HEK293 (cell line): ENCODE measurements around the gene CADPS2.

Experiments used
- BCL11A ChIP-seq: fragments of 450-650 bp; formaldehyde crosslinking; IDR thresholded peaks from 2 replicates; pipeline ENCODE4 v1.5.1; 2016; ENCODE audit warnings: low read depth, missing biosample characterization, missing genetic modification characterization
- HOXD13 ChIP-seq: sonication (generic); formaldehyde crosslinking; IDR thresholded peaks from 2 replicates; pipeline ENCODE4 v1.8.0; 2022; ENCODE audit warnings: missing genetic modification reagents, borderline replicate concordance
- KLF1 ChIP-seq: fragments of 450-650 bp; formaldehyde crosslinking; IDR thresholded peaks from 2 replicates; pipeline ENCODE4 v1.5.1; 2016; ENCODE audit warnings: missing biosample characterization, missing genetic modification characterization
- KLF7 ChIP-seq: fragments of 450-650 bp; formaldehyde crosslinking; IDR thresholded peaks from 2 replicates; pipeline ENCODE4 v1.5.1; 2016; ENCODE audit warnings: missing biosample characterization, missing genetic modification characterization, borderline replicate concordance
- OSR2 ChIP-seq: fragments of 450-650 bp; formaldehyde crosslinking; IDR thresholded peaks from 2 replicates; pipeline ENCODE4 v1.5.1; 2016; ENCODE audit warnings: missing biosample characterization, missing genetic modification characterization
- ZBTB48 ChIP-seq: fragments of 450-650 bp; formaldehyde crosslinking; IDR thresholded peaks from 2 replicates; pipeline ENCODE4 v1.5.1; 2016; ENCODE audit warnings: missing biosample characterization, missing genetic modification characterization
- ZNF202 ChIP-seq: fragments of 450-650 bp; formaldehyde crosslinking; IDR thresholded peaks from 2 replicates; pipeline ENCODE4 v1.5.1; 2016; ENCODE audit warnings: missing biosample characterization, missing genetic modification characterization, borderline replicate concordance
- ZNF211 ChIP-seq: fragments of 450-650 bp; formaldehyde crosslinking; IDR thresholded peaks from 2 replicates; pipeline ENCODE4 v1.5.1; 2016; ENCODE audit warnings: low read depth, missing biosample characterization, missing genetic modification characterization
- ZNF221 ChIP-seq: fragments of 450-650 bp; formaldehyde crosslinking; IDR thresholded peaks from 2 replicates; pipeline ENCODE4 v1.5.1; 2017; ENCODE audit warnings: missing biosample characterization, missing genetic modification characterization, borderline replicate concordance
- ZNF366 ChIP-seq: fragments of 450-650 bp; formaldehyde crosslinking; conservative IDR thresholded peaks from 2 replicates; pipeline ENCODE4 v1.5.1; 2016; ENCODE audit warnings: missing biosample characterization, missing genetic modification characterization
- ZNF391 ChIP-seq: fragments of 450-650 bp; formaldehyde crosslinking; IDR thresholded peaks from 2 replicates; pipeline ENCODE4 v1.5.1; 2016; ENCODE audit warnings: low read depth, missing biosample characterization, missing genetic modification characterization, borderline replicate concordance
- ZNF394 ChIP-seq: fragments of 450-650 bp; formaldehyde crosslinking; IDR thresholded peaks from 2 replicates; pipeline ENCODE4 v1.5.1; 2016; ENCODE audit warnings: missing biosample characterization, missing genetic modification characterization, mild to moderate bottlenecking, moderate library complexity, borderline replicate concordance
- ZNF48 ChIP-seq: fragments of 450-650 bp; formaldehyde crosslinking; IDR thresholded peaks from 2 replicates; pipeline ENCODE4 v1.5.1; 2016; ENCODE audit warnings: missing biosample characterization, missing genetic modification characterization
- ZNF571 ChIP-seq: fragments of 450-650 bp; formaldehyde crosslinking; IDR thresholded peaks from 2 replicates; pipeline ENCODE4 v1.5.0; 2017; ENCODE audit warnings: missing biosample characterization, missing genetic modification characterization
- ZNF692 ChIP-seq: fragments of 450-650 bp; formaldehyde crosslinking; IDR thresholded peaks from 2 replicates; pipeline ENCODE4 v1.5.1; 2016; ENCODE audit warnings: missing biosample characterization, missing genetic modification characterization
- ZNF791 ChIP-seq: fragments of 450-650 bp; formaldehyde crosslinking; IDR thresholded peaks from 2 replicates; pipeline ENCODE4 v1.5.1; 2016; ENCODE audit warnings: missing biosample characterization, missing genetic modification characterization
- ZSCAN16 ChIP-seq: fragments of 450-650 bp; formaldehyde crosslinking; IDR thresholded peaks from 2 replicates; pipeline ENCODE4 v1.5.1; 2016; ENCODE audit warnings: missing biosample characterization, missing genetic modification characterization
- ZSCAN18 ChIP-seq: fragments of 450-650 bp; formaldehyde crosslinking; IDR thresholded peaks from 2 replicates; pipeline ENCODE4 v1.5.1; 2016; ENCODE audit warnings: missing biosample characterization, missing genetic modification characterization
- ZSCAN23 ChIP-seq: fragments of 450-650 bp; formaldehyde crosslinking; IDR thresholded peaks from 2 replicates; pipeline ENCODE4 v1.5.1; 2016; ENCODE audit warnings: missing biosample characterization, missing genetic modification characterization
- ZXDB ChIP-seq: fragments of 450-650 bp; formaldehyde crosslinking; IDR thresholded peaks from 2 replicates; pipeline ENCODE4 v1.5.1; 2016; ENCODE audit warnings: missing biosample characterization, missing genetic modification characterization
- TF ChIP-seq, protein P1 (sequence below): sonication (generic); formaldehyde crosslinking; IDR thresholded peaks from 2 replicates; pipeline ENCODE4 v1.8.1; 2022; ENCODE audit warnings: mild to moderate bottlenecking, moderate library complexity, missing genetic modification reagents
- TF ChIP-seq, protein P2 (sequence below): fragments of 450-650 bp; formaldehyde crosslinking; conservative IDR thresholded peaks from 2 replicates; pipeline ENCODE4 v1.5.1; 2016; ENCODE audit warnings: low read depth, missing biosample characterization, missing genetic modification characterization
- TF ChIP-seq, protein P3 (sequence below): fragments of 450-650 bp; IDR thresholded peaks from 2 replicates; pipeline ENCODE4 v1.5.1; 2018; ENCODE audit warnings: missing biosample characterization, mild to moderate bottlenecking, missing genetic modification characterization
- TF ChIP-seq, protein P4 (sequence below): fragments of 450-650 bp; formaldehyde crosslinking; IDR thresholded peaks from 2 replicates; pipeline ENCODE4 v1.5.1; 2017; ENCODE audit warnings: missing biosample characterization, missing genetic modification characterization
- TF ChIP-seq, protein P5 (sequence below): fragments of 450-650 bp; formaldehyde crosslinking; IDR thresholded peaks from 2 replicates; pipeline ENCODE4 v1.5.1; 2016; ENCODE audit warnings: missing biosample characterization, missing genetic modification characterization

The CADPS2 gene

GRCh38 chr7:122884186-122884585 is 2.1 kb downstream of the CADPS2 start (continued):
- TF ChIP-seq ZNF791 (tag by site-specific recombination) = no peak
- TF ChIP-seq, protein P1, sequence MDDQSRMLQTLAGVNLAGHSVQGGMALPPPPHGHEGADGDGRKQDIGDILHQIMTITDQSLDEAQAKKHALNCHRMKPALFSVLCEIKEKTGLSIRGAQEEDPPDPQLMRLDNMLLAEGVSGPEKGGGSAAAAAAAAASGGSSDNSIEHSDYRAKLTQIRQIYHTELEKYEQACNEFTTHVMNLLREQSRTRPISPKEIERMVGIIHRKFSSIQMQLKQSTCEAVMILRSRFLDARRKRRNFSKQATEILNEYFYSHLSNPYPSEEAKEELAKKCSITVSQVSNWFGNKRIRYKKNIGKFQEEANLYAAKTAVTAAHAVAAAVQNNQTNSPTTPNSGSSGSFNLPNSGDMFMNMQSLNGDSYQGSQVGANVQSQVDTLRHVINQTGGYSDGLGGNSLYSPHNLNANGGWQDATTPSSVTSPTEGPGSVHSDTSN (CRISPR knock-in tag) = no peak
- TF ChIP-seq KLF1 = no peak
- no peak for TF ChIP-seq ZSCAN16
- TF ChIP-seq, protein P2, sequence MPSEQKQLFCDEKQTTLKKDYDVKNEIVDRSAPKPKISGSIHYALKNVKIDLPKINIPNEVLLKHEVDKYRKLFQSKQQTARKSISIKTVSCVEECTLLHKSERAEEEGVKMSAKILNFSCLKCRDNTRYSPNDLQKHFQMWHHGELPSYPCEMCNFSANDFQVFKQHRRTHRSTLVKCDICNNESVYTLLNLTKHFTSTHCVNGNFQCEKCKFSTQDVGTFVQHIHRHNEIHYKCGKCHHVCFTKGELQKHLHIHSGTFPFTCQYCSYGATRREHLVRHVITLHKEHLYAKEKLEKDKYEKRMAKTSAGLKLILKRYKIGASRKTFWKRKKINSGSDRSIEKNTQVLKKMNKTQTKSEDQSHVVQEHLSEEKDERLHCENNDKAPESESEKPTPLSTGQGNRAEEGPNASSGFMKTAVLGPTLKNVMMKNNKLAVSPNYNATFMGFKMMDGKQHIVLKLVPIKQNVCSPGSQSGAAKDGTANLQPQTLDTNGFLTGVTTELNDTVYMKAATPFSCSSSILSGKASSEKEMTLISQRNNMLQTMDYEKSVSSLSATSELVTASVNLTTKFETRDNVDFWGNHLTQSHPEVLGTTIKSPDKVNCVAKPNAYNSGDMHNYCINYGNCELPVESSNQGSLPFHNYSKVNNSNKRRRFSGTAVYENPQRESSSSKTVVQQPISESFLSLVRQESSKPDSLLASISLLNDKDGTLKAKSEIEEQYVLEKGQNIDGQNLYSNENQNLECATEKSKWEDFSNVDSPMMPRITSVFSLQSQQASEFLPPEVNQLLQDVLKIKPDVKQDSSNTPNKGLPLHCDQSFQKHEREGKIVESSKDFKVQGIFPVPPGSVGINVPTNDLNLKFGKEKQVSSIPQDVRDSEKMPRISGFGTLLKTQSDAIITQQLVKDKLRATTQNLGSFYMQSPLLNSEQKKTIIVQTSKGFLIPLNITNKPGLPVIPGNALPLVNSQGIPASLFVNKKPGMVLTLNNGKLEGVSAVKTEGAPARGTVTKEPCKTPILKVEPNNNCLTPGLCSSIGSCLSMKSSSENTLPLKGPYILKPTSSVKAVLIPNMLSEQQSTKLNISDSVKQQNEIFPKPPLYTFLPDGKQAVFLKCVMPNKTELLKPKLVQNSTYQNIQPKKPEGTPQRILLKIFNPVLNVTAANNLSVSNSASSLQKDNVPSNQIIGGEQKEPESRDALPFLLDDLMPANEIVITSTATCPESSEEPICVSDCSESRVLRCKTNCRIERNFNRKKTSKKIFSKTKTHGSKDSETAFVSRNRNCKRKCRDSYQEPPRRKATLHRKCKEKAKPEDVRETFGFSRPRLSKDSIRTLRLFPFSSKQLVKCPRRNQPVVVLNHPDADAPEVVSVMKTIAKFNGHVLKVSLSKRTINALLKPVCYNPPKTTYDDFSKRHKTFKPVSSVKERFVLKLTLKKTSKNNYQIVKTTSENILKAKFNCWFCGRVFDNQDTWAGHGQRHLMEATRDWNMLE (tag by site-specific recombination) = no peak
- peak; percentile 93 for TF ChIP-seq OSR2 (tag by site-specific recombination)
- TF ChIP-seq ZNF211 (tag by site-specific recombination) = no peak
- no peak for TF ChIP-seq KLF7 (tag by site-specific recombination)
- TF ChIP-seq ZBTB48 (tag by site-specific recombination) = no peak
- TF ChIP-seq ZNF202 (tag by site-specific recombination) = no peak
- TF ChIP-seq HOXD13 (CRISPR knock-in tag) = no peak
- TF ChIP-seq ZXDB (tag by site-specific recombination) = no peak
- TF ChIP-seq ZNF366 (tag by site-specific recombination) = peak; percentile 32; the same call in 1 of the 2 replicates
- TF ChIP-seq, protein P3, sequence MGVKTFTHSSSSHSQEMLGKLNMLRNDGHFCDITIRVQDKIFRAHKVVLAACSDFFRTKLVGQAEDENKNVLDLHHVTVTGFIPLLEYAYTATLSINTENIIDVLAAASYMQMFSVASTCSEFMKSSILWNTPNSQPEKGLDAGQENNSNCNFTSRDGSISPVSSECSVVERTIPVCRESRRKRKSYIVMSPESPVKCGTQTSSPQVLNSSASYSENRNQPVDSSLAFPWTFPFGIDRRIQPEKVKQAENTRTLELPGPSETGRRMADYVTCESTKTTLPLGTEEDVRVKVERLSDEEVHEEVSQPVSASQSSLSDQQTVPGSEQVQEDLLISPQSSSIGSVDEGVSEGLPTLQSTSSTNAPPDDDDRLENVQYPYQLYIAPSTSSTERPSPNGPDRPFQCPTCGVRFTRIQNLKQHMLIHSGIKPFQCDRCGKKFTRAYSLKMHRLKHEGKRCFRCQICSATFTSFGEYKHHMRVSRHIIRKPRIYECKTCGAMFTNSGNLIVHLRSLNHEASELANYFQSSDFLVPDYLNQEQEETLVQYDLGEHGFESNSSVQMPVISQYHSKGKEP (tag by site-specific recombination) = peak; percentile 13; the same call in 1 of the 2 replicates
- peak; percentile 75; the same call in 1 of the 2 replicates for TF ChIP-seq ZNF394 (tag by site-specific recombination)
- TF ChIP-seq ZNF48 (tag by site-specific recombination) = no peak
- TF ChIP-seq ZNF221 = no peak
- no peak for TF ChIP-seq ZNF571 (tag by site-specific recombination)
- TF ChIP-seq BCL11A (tag by site-specific recombination) = no peak
- no peak for TF ChIP-seq ZNF692
- TF ChIP-seq, protein P4, sequence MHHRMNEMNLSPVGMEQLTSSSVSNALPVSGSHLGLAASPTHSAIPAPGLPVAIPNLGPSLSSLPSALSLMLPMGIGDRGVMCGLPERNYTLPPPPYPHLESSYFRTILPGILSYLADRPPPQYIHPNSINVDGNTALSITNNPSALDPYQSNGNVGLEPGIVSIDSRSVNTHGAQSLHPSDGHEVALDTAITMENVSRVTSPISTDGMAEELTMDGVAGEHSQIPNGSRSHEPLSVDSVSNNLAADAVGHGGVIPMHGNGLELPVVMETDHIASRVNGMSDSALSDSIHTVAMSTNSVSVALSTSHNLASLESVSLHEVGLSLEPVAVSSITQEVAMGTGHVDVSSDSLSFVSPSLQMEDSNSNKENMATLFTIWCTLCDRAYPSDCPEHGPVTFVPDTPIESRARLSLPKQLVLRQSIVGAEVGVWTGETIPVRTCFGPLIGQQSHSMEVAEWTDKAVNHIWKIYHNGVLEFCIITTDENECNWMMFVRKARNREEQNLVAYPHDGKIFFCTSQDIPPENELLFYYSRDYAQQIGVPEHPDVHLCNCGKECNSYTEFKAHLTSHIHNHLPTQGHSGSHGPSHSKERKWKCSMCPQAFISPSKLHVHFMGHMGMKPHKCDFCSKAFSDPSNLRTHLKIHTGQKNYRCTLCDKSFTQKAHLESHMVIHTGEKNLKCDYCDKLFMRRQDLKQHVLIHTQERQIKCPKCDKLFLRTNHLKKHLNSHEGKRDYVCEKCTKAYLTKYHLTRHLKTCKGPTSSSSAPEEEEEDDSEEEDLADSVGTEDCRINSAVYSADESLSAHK (tag by site-specific recombination) = peak; percentile 68
- TF ChIP-seq ZNF391 (tag by site-specific recombination) = no peak
- TF ChIP-seq ZSCAN23 = no peak
- TF ChIP-seq, protein P5, sequence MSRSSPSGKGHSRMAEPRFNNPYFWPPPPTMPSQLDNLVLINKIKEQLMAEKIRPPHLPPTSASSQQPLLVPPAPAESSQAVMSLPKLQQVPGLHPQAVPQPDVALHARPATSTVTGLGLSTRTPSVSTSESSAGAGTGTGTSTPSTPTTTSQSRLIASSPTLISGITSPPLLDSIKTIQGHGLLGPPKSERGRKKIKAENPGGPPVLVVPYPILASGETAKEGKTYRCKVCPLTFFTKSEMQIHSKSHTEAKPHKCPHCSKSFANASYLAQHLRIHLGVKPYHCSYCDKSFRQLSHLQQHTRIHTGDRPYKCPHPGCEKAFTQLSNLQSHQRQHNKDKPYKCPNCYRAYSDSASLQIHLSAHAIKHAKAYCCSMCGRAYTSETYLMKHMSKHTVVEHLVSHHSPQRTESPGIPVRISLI (tag by site-specific recombination) = no peak
- TF ChIP-seq ZSCAN18 (tag by site-specific recombination) = no peak
